Daoy (cell line): ENCODE results near the gene BAZ1B. TPM values are rescaled to one million over a fixed set of nuclear protein-coding genes. Genes with fewer than 3 reads are reported as not detected.

Source experiments
- total RNA-seq: library from RNA; depleted of rRNA; stranded (reverse); fragments of >200 nt; shearing (Covaris generic); gene quantifications from 2 replicates; pipeline ENCODE4 v1.2.3, GENCODE V29; 2014; rRNA removed

BAZ1B gene
- total RNA-seq, 1 experiment from 2014 or later = 133 TPM

Other genes starting within 250 kb of the BAZ1B start
- 159 and 160 TPM in 2 replicates for gene NSUN5, start 213.5 kb downstream of the BAZ1B start, total RNA-seq
- gene TRIM50, start 194.2 kb downstream of the BAZ1B start, total RNA-seq = not detected in 2 replicates
- under 0.01 TPM in 1 of 2 replicates, not detected in the other for gene FKBP6, start 194.1 kb downstream of the BAZ1B start, total RNA-seq
- 1.7 and 3.5 TPM in 2 replicates for gene FZD9, start 88.5 kb downstream of the BAZ1B start, total RNA-seq
- gene BCL7B, start 35.4 kb upstream of the BAZ1B start, total RNA-seq = 56.7 and 66.7 TPM in 2 replicates
- 70.2 and 101 TPM in 2 replicates for gene TBL2, start 56.3 kb upstream of the BAZ1B start, total RNA-seq
- 5.4 TPM in 1 of 2 replicates, not detected in the other for gene MLXIPL, start 102.2 kb upstream of the BAZ1B start, total RNA-seq
- 3.7 and 4.6 TPM in 2 replicates for gene VPS37D, start 145.5 kb upstream of the BAZ1B start, total RNA-seq
- gene DNAJC30, start 161.2 kb upstream of the BAZ1B start, total RNA-seq = 0.06 and 1.0 TPM in 2 replicates
- 160 and 173 TPM in 2 replicates for gene BUD23, start 161.3 kb upstream of the BAZ1B start, total RNA-seq
- 65.7 and 133 TPM in 2 replicates for gene STX1A, start 197.4 kb upstream of the BAZ1B start, total RNA-seq
- 24.2 and 30.0 TPM in 2 replicates for gene ABHD11, start 216.5 kb upstream of the BAZ1B start, total RNA-seq
- 0.11 TPM in 1 of 2 replicates, not detected in the other for gene CLDN3, start 248.0 kb upstream of the BAZ1B start, total RNA-seq